ENCODE data around the gene KRTAP12-2. TPM values are rescaled to one million over a fixed set of nuclear protein-coding genes. Genes with fewer than 3 reads are reported as not detected.

The KRTAP12-2 gene
- total and polyA plus RNA-seq, 2 donors (not counting 3 experiments of a cell fraction or from before 2014, with no cell fraction given) = not detected

- no peak overlapping the region for H3K27ac ChIP-seq (ENCODE audit: insufficient read depth, low read depth, low read length)
- H3K79me2 ChIP-seq (ENCODE audit: control insufficient read depth, insufficient read depth, low read length) = no peaks in the 10 kb centered on the region
- dilution Hi-C loops (cut with MboI; ENCODE audit: extremely low pct_ligation_motif_present, low sequenced_read_pairs) = no loop called here
- H3K4me1 ChIP-seq (ENCODE audit: control insufficient read depth, extremely low read depth, insufficient read depth, low read length) = no peaks in the 10 kb centered on the region
- H3K9ac ChIP-seq (replicated peaks; ENCODE audit: extremely low read depth, insufficient read depth, low read length) = no peak overlapping the region
- DNase-seq (ENCODE audit: low read depth, low spot score) (no peak), FAIRE-seq (no peak)
- no TSS peak for BruUV-seq (replicated peaks)
- no peaks in the 10 kb centered on the region for H4K20me1 ChIP-seq (replicated peaks; ENCODE audit: control insufficient read depth, extremely low read depth, insufficient read depth, low read length)
- CTCF ChIA-PET = interaction anchor here (0.5 kb wide), 1 partner anchor 85 kb away, joined by 3 read pairs; no protein-coding TSS in a partner anchor
- H3K27me3 ChIP-seq (ENCODE audit: control insufficient read depth in 2 of 2, insufficient read depth in 2 of 2, low read length in 2 of 2) = peaks cover 0 to 4% of the 10 kb centered on the region in 2 experiments
- no peak overlapping the region for H3K4me3 ChIP-seq (replicated peaks in 1 of 3; ENCODE audit: insufficient read depth in 1 of 3, low read depth in 1 of 3, low read length in 3 of 3)
- no peak for TF ChIP-seq EZH2 (IDR thresholded peaks at IDR 0.05; ENCODE audit: borderline replicate concordance, low read depth, low read length, severe bottlenecking)
- TF ChIP-seq MYC (IDR thresholded peaks at IDR 0.05; ENCODE audit: low read depth, low read length) = no peak
- TF ChIP-seq MAX (IDR thresholded peaks at IDR 0.05; ENCODE audit: insufficient read depth, insufficient read length) = no peak
- TF ChIP-seq POLR2AphosphoS5 (IDR thresholded peaks at IDR 0.05; ENCODE audit: insufficient read depth, low read depth, low read length) = no peak
- no peak for TF ChIP-seq POLR2A (IDR thresholded peaks at IDR 0.05; ENCODE audit: low read depth, low read length)
- TF ChIP-seq JUN (IDR thresholded peaks at IDR 0.05; ENCODE audit: borderline replicate concordance, insufficient read depth, insufficient read length, low read depth) = no peak
- no peak for TF ChIP-seq CTCF (IDR thresholded peaks at IDR 0.05; ENCODE audit: extremely low read depth in 1 of 2, insufficient read depth in 1 of 2, low read depth in 1 of 2, low read length in 2 of 2)
- TF ChIP-seq FOS (IDR thresholded peaks at IDR 0.05; ENCODE audit: borderline replicate concordance, insufficient read depth, low read length) = no peak
- TF ChIP-seq GATA2 (IDR thresholded peaks at IDR 0.05; ENCODE audit: insufficient read depth, insufficient read length, low read depth, low read length) = no peak
- H3K9me3 ChIP-seq (replicated peaks; ENCODE audit: control insufficient read depth, insufficient read depth, low read length) = no peaks in the 10 kb centered on the region
- intact Hi-C loops (cut with micrococcal nuclease) = no loop called here
- H2AFZ ChIP-seq (ENCODE audit: low read depth, low read length) = no peak overlapping the region
- POLR2A ChIA-PET = no interaction called here
- H3K4me2 ChIP-seq (ENCODE audit: insufficient read depth, low read length) = no peak overlapping the region
- H3K36me3 ChIP-seq (ENCODE audit: control insufficient read depth in 2 of 2, extremely low read depth in 1 of 2, insufficient read depth in 2 of 2, low read length in 2 of 2) = no peaks in the 10 kb centered on the region
- no peaks in the 10 kb centered on the region for H3K9me1 ChIP-seq (replicated peaks; ENCODE audit: control insufficient read depth, extremely low read depth, insufficient read depth, low read length)
These were observed 4.1 kb upstream of the KRTAP12-2 start for GRCh38 chr21:44670642-44671432.

Data from endothelial cell of umbilical vein (primary cell).